Thyroid gland (tissue), 4 donors: ENCODE data around the gene COL6A3.

Experiments used
- CTCF ChIP-seq, 6 experiments: fragments of 200-600 bp in 3 of 6; fragments of 450-650 bp in 3 of 6; sonication (generic) in 3 of 6; IDR thresholded peaks; one replicate each; pipeline ENCODE4 v1.5.1; 2016 to 2019; ENCODE audit warnings: antibody characterized with exemption in 6 of 6, mild to moderate bottlenecking in 2 of 6, inconsistent platforms in 1 of 6, moderate library complexity in 1 of 6
- POLR2A ChIP-seq, 2 donors: fragments of 450-650 bp; IDR thresholded peaks; one replicate each; pipeline ENCODE4 v1.6.1; 2017; ENCODE audit warnings: antibody characterized with exemption in 2 of 2, mild to moderate bottlenecking in 2 of 2, moderate library complexity in 1 of 2

GRCh38 chr2:237380768-237381167, 33.2 kb downstream of the COL6A3 start:
- TF ChIP-seq CTCF (IDR thresholded peaks at IDR 0.05): no peak
- TF ChIP-seq POLR2A (IDR thresholded peaks at IDR 0.05): no peak
